RWPE2 (cell line): ENCODE results near the gene ADCYAP1R1.
"Not testable (repeated sequence)": the region's sequence is repeated elsewhere in the genome, so short reads cannot be mapped to it uniquely, and the experiment has no call there.

Experiments
- ATAC-seq: fragments of 200-7000 bp; cut with Tn5 transposase; 3 replicates; pipeline ENCODE4 v1.9.1; 2021; ENCODE audit warnings: low read depth
- DNase-seq: peaks from one replicate; pipeline ENCODE4 v3.0.0-alpha.2; 2020; ENCODE audit warnings: low spot score
- H3K27ac ChIP-seq: fragments of 450-650 bp; 2 replicates; pipeline ENCODE4 v1.5.1; 2017; ENCODE audit warnings: mild to moderate bottlenecking; ENCODE audit not compliant: poor library complexity, severe bottlenecking
- H3K27me3 ChIP-seq: fragments of 250-450 bp; sonication (Bioruptor Pico); 2 replicates; pipeline ENCODE4 v1.5.1; 2021; ENCODE audit warnings: mild to moderate bottlenecking, moderate library complexity; ENCODE audit not compliant: insufficient read depth, poor library complexity, severe bottlenecking
- H3K36me3 ChIP-seq: fragments of 250-450 bp; sonication (Bioruptor Pico); 2 replicates; pipeline ENCODE4 v1.5.1; 2020; ENCODE audit warnings: low read depth, mild to moderate bottlenecking, moderate library complexity
- H3K4me1 ChIP-seq: fragments of 250-450 bp; sonication (Bioruptor Pico); 2 replicates; pipeline ENCODE4 v1.5.1; 2021; ENCODE audit warnings: mild to moderate bottlenecking, moderate library complexity; ENCODE audit not compliant: insufficient read depth, poor library complexity, severe bottlenecking
- H3K4me3 ChIP-seq: fragments of 250-450 bp; sonication (Bioruptor Pico); 2 replicates; pipeline ENCODE4 v1.5.1; 2021; ENCODE audit warnings: mild to moderate bottlenecking, moderate library complexity; ENCODE audit not compliant: severe bottlenecking
- H3K9me3 ChIP-seq: fragments of 250-450 bp; sonication (Bioruptor Pico); 2 replicates; pipeline ENCODE4 v1.5.1; 2021; ENCODE audit warnings: mild to moderate bottlenecking, moderate library complexity; ENCODE audit not compliant: severe bottlenecking
- TF ChIP-seq, protein P1 (sequence below): fragments of 450-650 bp; IDR thresholded peaks from one replicate; pipeline ENCODE4 v1.5.1; 2017; ENCODE audit warnings: mild to moderate bottlenecking, moderate library complexity; ENCODE audit not compliant: poor library complexity, severe bottlenecking

The ADCYAP1R1 gene

DNA sequence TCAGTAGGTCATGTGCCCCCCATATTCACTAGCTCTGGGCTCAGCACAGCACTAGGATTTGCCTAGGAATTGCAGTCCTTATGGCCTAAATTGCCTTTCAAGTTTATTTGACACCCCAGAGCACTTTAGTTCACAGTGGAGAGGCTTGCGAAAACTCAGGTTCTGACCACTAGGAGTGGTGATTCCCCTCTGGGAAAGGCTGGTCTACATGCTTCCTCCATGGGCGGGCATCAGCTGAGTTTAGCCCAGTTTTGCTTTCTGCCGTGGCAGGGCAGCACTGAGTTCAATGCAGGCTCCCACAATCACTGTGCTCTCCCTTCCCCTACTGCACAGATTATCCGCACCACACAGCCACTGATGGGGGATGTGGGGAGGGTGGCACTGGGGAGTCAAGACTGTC is 94.4 kb downstream of the ADCYAP1R1 start:
- no peaks in the 10 kb centered on the region for H3K9me3 ChIP-seq
- no peak for ATAC-seq
- H3K4me3 ChIP-seq: no peak overlapping the region
- H3K4me1 ChIP-seq: no peaks in the 10 kb centered on the region
- no peak for DNase-seq
- TF ChIP-seq, protein P1, sequence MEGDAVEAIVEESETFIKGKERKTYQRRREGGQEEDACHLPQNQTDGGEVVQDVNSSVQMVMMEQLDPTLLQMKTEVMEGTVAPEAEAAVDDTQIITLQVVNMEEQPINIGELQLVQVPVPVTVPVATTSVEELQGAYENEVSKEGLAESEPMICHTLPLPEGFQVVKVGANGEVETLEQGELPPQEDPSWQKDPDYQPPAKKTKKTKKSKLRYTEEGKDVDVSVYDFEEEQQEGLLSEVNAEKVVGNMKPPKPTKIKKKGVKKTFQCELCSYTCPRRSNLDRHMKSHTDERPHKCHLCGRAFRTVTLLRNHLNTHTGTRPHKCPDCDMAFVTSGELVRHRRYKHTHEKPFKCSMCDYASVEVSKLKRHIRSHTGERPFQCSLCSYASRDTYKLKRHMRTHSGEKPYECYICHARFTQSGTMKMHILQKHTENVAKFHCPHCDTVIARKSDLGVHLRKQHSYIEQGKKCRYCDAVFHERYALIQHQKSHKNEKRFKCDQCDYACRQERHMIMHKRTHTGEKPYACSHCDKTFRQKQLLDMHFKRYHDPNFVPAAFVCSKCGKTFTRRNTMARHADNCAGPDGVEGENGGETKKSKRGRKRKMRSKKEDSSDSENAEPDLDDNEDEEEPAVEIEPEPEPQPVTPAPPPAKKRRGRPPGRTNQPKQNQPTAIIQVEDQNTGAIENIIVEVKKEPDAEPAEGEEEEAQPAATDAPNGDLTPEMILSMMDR: no peak
- no peaks in the 10 kb centered on the region for H3K27me3 ChIP-seq
- no peak overlapping the region for H3K27ac ChIP-seq
- H3K36me3 ChIP-seq: no peaks in the 10 kb centered on the region

- ATAC-seq: no peak
- H3K9me3 ChIP-seq: no peaks in the 10 kb centered on the region
- no peaks in the 10 kb centered on the region for H3K36me3 ChIP-seq
- no peak for DNase-seq
- TF ChIP-seq, protein P1: no peak
- no peaks in the 10 kb centered on the region for H3K27me3 ChIP-seq
- H3K27ac ChIP-seq: no peak overlapping the region
- no peak overlapping the region for H3K4me3 ChIP-seq
- no peaks in the 10 kb centered on the region for H3K4me1 ChIP-seq
These were observed 99.7 kb downstream of the ADCYAP1R1 start for GRCh38 chr7:31151849-31152248.

DNA sequence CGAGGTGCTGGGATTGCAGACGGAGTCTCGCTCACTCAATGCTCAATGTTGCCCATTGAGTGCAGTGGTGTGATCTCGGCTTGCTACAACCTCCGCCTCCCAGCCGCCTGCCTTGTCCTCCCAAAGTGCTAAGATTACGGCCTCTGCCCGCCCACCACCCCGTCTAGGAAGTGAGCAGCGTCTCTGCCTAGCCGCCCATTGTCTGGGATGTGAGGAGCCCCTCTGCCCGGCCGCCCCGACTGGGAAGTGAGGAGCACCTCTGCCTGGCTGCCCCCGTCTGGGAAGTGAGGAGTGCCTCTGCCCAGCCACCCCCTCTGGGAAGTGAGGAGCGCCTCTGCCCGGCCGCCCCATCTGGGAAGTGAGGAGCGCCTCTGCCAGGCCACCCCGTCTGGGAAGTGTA is 101.2 kb downstream of the ADCYAP1R1 start:
- not testable (repeated sequence) for H3K36me3 ChIP-seq, ATAC-seq, H3K27ac ChIP-seq, H3K27me3 ChIP-seq, H3K4me3 ChIP-seq, H3K9me3 ChIP-seq, H3K4me1 ChIP-seq, DNase-seq

- TF ChIP-seq, protein P1: no peak
- ATAC-seq: no peak
These were observed 108.8 kb downstream of the ADCYAP1R1 start for GRCh38 chr7:31160941-31161340.

More at GRCh38 chr7:31160941-31161340, 108.8 kb downstream of the ADCYAP1R1 start:
- Histone ChIP-seq H3K27ac (no peak overlapping the region), H3K9me3 (no peaks in the 10 kb centered on the region), H3K4me3 (no peak overlapping the region), H3K27me3 (peaks cover 12% of the 10 kb centered on the region), H3K4me1 (no peaks in the 10 kb centered on the region), H3K36me3 (no peaks in the 10 kb centered on the region)
- no peak for DNase-seq
